SIG-M5 treated with dmso at 0.1 percent for 504 hours (cell line): ENCODE data around the gene UBL4B.

Experiments used
- DNase-seq: peaks from one replicate; lab custom pipeline; 2025; ENCODE audit not compliant: unreplicated experiment; lab: John Stamatoyannopoulos, UW

The UBL4B gene

GRCh38 chr1:110084227-110085078 lies 27.8 kb upstream of the UBL4B start:
- no peak for DNase-seq

- no peak for DNase-seq
Observed at GRCh38 chr1:110085671-110086070, 26.6 kb upstream of the UBL4B start.

GRCh38 chr1:110086961-110087360 lies 25.3 kb upstream of the UBL4B start:
- no peak for DNase-seq

- DNase-seq: peak; percentile 51
Observed at GRCh38 chr1:110087812-110088738, 24.2 kb upstream of the UBL4B start.

- DNase-seq: no peak
Observed at GRCh38 chr1:110088739-110089316, 23.4 kb upstream of the UBL4B start.

- no peak for DNase-seq
Observed at GRCh38 chr1:110089561-110090275, 22.5 kb upstream of the UBL4B start.

- no peak for DNase-seq
Observed at GRCh38 chr1:110091381-110091780, 20.9 kb upstream of the UBL4B start.

GRCh38 chr1:110091791-110092190 lies 20.5 kb upstream of the UBL4B start:
- no peak for DNase-seq

GRCh38 chr1:110092991-110093390 lies 19.3 kb upstream of the UBL4B start:
- no peak for DNase-seq

GRCh38 chr1:110094931-110095654 lies 17.1 kb upstream of the UBL4B start:
- no peak for DNase-seq

GRCh38 chr1:110097507-110098221 lies 14.6 kb upstream of the UBL4B start:
- no peak for DNase-seq

GRCh38 chr1:110098222-110099026 lies 13.8 kb upstream of the UBL4B start:
- no peak for DNase-seq

- no peak for DNase-seq
Observed at GRCh38 chr1:110100335-110100734, 11.9 kb upstream of the UBL4B start.

GRCh38 chr1:110102081-110102480 lies 10.2 kb upstream of the UBL4B start:
- peak; percentile 80 for DNase-seq

- DNase-seq: peak; percentile 70
Observed at GRCh38 chr1:110106013-110106941, 6.0 kb upstream of the UBL4B start.

GRCh38 chr1:110107867-110108469 lies 4.3 kb upstream of the UBL4B start:
- DNase-seq: no peak

- no peak for DNase-seq
Observed at GRCh38 chr1:110111081-110111480, 1.2 kb upstream of the UBL4B start.
